Measurements from ENCODE around the gene GMDS. TPM values are rescaled to one million over a fixed set of nuclear protein-coding genes. Genes with fewer than 3 reads are reported as not detected.
A peak's percentile ranks its signal among the peaks of the same experiment; 100 is the strongest.

Gene GMDS
- total RNA-seq, 4 donors from 2014 or later = 197 to 375 (median 215) TPM

- H3K9me3 ChIP-seq = no peaks in the 10 kb centered on the region
- peak overlapping the region in 1 of 4 donors; percentile 7 for H3K27ac ChIP-seq
- TF ChIP-seq POLR2A (IDR thresholded peaks at IDR 0.05) = no peak
- peaks cover 0 to 7% (median 0%) of the 10 kb centered on the region in 4 donors for H3K4me1 ChIP-seq
- H3K4me3 ChIP-seq = no peak overlapping the region
- DNase-seq = peak in 2 of 3 donors; percentile 56 to 62
- no peaks in the 10 kb centered on the region for H3K27me3 ChIP-seq
- H3K36me3 ChIP-seq = no peaks in the 10 kb centered on the region
Measured at GRCh38 chr6:1894954-1895353, 350.5 kb downstream of the GMDS start.

GRCh38 chr6:1893470-1894130, 351.8 kb downstream of the GMDS start:
- no peak for TF ChIP-seq CTCF (IDR thresholded peaks at IDR 0.05)
- no peak for TF ChIP-seq POLR2A (IDR thresholded peaks at IDR 0.05)

GRCh38 chr6:1892716-1893115, 352.7 kb downstream of the GMDS start:
- Histone ChIP-seq H3K27me3 (no peaks in the 10 kb centered on the region), H3K27ac (no peak overlapping the region), H3K36me3 (no peaks in the 10 kb centered on the region), H3K4me1 (peaks cover 0 to 7% (median 0%) of the 10 kb centered on the region in 4 donors), H3K9me3 (no peaks in the 10 kb centered on the region), H3K4me3 (no peak overlapping the region)
- DNase-seq = no peak
- TF ChIP-seq POLR2A (IDR thresholded peaks at IDR 0.05) = no peak

More at GRCh38 chr6:1893470-1894130, 351.8 kb downstream of the GMDS start:
- no peak overlapping the region for H3K27ac ChIP-seq
- no peaks in the 10 kb centered on the region for H3K9me3 ChIP-seq
- H3K36me3 ChIP-seq = no peaks in the 10 kb centered on the region
- H3K4me1 ChIP-seq = peaks cover 0 to 7% (median 0%) of the 10 kb centered on the region in 4 donors
- H3K4me3 ChIP-seq = no peak overlapping the region
- H3K27me3 ChIP-seq = no peaks in the 10 kb centered on the region
- DNase-seq = no peak

- TF ChIP-seq CTCF (IDR thresholded peaks at IDR 0.05) = no peak
- TF ChIP-seq POLR2A (IDR thresholded peaks at IDR 0.05) = no peak
- H3K9me3 ChIP-seq = no peaks in the 10 kb centered on the region
- no peak for DNase-seq
- H3K36me3 ChIP-seq = no peaks in the 10 kb centered on the region
- H3K4me3 ChIP-seq = no peak overlapping the region
- H3K27me3 ChIP-seq = no peaks in the 10 kb centered on the region
- no peak overlapping the region for H3K27ac ChIP-seq
- peaks cover 0 to 7% (median 0%) of the 10 kb centered on the region in 4 donors for H3K4me1 ChIP-seq
Measured at GRCh38 chr6:1890987-1891386, 354.4 kb downstream of the GMDS start.

- no peak for DNase-seq
- Histone ChIP-seq H3K4me3 (no peak overlapping the region), H3K27ac (no peak overlapping the region), H3K27me3 (no peaks in the 10 kb centered on the region), H3K4me1 (no peaks in the 10 kb centered on the region), H3K36me3 (no peaks in the 10 kb centered on the region), H3K9me3 (no peaks in the 10 kb centered on the region)
- no peak for TF ChIP-seq CTCF (IDR thresholded peaks at IDR 0.05)
- TF ChIP-seq POLR2A (IDR thresholded peaks at IDR 0.05) = no peak
Measured at GRCh38 chr6:1890071-1890470, 355.3 kb downstream of the GMDS start.

- TF ChIP-seq CTCF (IDR thresholded peaks at IDR 0.05) = no peak
- no peak for TF ChIP-seq POLR2A (IDR thresholded peaks at IDR 0.05)
- DNase-seq = no peak
- no peaks in the 10 kb centered on the region for H3K9me3 ChIP-seq
- no peaks in the 10 kb centered on the region for H3K4me1 ChIP-seq
- no peaks in the 10 kb centered on the region for H3K36me3 ChIP-seq
- no peaks in the 10 kb centered on the region for H3K27me3 ChIP-seq
- H3K27ac ChIP-seq = no peak overlapping the region
- no peak overlapping the region for H3K4me3 ChIP-seq
Measured at GRCh38 chr6:1885576-1886011, 359.8 kb downstream of the GMDS start.

Measured in Peyer's patch (tissue), 4 donors.